RWPE1 (cell line): ENCODE results near the gene DGKI.

Source experiments
- CTCF ChIA-PET: fragments of 350-600 bp; sonication (Branson Sonifier 250); formaldehyde crosslinking; extraction: SDS; loops from one replicate; lab custom pipeline; 2021; lab: Yijun Ruan, JAX
- POLR2A ChIA-PET: fragments of 400-600 bp; formaldehyde crosslinking; extraction: SDS; loops from one replicate; lab custom pipeline; 2020; ENCODE audit warnings: antibody characterized with exemption; ENCODE audit not compliant: low non-redundant PET; lab: Yijun Ruan, JAX
- DNase-seq: peaks from one replicate; pipeline ENCODE4 v3.0.0; 2012; ENCODE audit warnings: low spot score
- H3K27ac ChIP-seq: fragments of 450-650 bp; 2 replicates; pipeline ENCODE4 v1.5.1; 2017
- CTCF ChIP-seq: fragments of 450-650 bp; conservative IDR thresholded peaks from 2 replicates; pipeline ENCODE4 v1.5.1; 2017; ENCODE audit warnings: low read depth, mild to moderate bottlenecking

The DGKI gene

GRCh38 chr7:137768366-137768765 is 78.4 kb downstream of the DGKI start:
- H3K27ac ChIP-seq, result peak overlapping the region; percentile 55
- peak; percentile 5 for DNase-seq
- ChIA-PET POLR2A (no interaction called here), CTCF (no interaction called here)
- TF ChIP-seq CTCF, result no peak

GRCh38 chr7:137762334-137762733 is 84.4 kb downstream of the DGKI start:
- TF ChIP-seq CTCF, result no peak
- no peak overlapping the region for H3K27ac ChIP-seq
- ChIA-PET CTCF (no interaction called here), POLR2A (no interaction called here)
- DNase-seq, result no peak

GRCh38 chr7:137760111-137760510 is 86.7 kb downstream of the DGKI start:
- H3K27ac ChIP-seq, result no peak overlapping the region
- ChIA-PET POLR2A (no interaction called here), CTCF (no interaction called here)
- no peak for TF ChIP-seq CTCF
- DNase-seq, result no peak

GRCh38 chr7:137757146-137757925 is 89.4 kb downstream of the DGKI start:
- no peak for DNase-seq
- TF ChIP-seq CTCF, result no peak
- ChIA-PET CTCF (no interaction called here), POLR2A (no interaction called here)
- H3K27ac ChIP-seq, result no peak overlapping the region

GRCh38 chr7:137755846-137756651 is 90.7 kb downstream of the DGKI start:
- no peak for DNase-seq
- no peak for TF ChIP-seq CTCF
- H3K27ac ChIP-seq, result no peak overlapping the region
- POLR2A ChIA-PET, result no interaction called here
- CTCF ChIA-PET, result no interaction called here

GRCh38 chr7:137755427-137755826 is 91.3 kb downstream of the DGKI start:
- DNase-seq, result no peak
- POLR2A ChIA-PET, result no interaction called here

More at GRCh38 chr7:137755427-137755826, 91.3 kb downstream of the DGKI start:
- no peak for TF ChIP-seq CTCF
- CTCF ChIA-PET, result no interaction called here
- no peak overlapping the region for H3K27ac ChIP-seq
